HG02852 (cell line): ENCODE results near the gene SP3.

Source experiments
- ATAC-seq: cut with Tn5 transposase; IDR thresholded peaks from one replicate; pipeline ENCODE4 v1.9.1; 2021; ENCODE audit warnings: mild to moderate bottlenecking, moderate library complexity; ENCODE audit not compliant: unreplicated experiment

The SP3 gene

GRCh38 chr2:173860566-173860965 is 104.6 kb downstream of the SP3 start:
- ATAC-seq = no peak

GRCh38 chr2:173860082-173860481 is 105.1 kb downstream of the SP3 start:
- ATAC-seq = no peak

GRCh38 chr2:173858291-173858731 is 106.9 kb downstream of the SP3 start:
- ATAC-seq = no peak
